B cell (primary cell): ENCODE data around the gene SPSB1.

Experiments
- CTCF ChIP-seq: fragments of 200-600 bp; IDR thresholded peaks from one replicate; pipeline ENCODE4 v1.8.0; 2022; ENCODE audit warnings: antibody characterized with exemption, mild to moderate bottlenecking
- EZH2 ChIP-seq: IDR thresholded peaks from 2 replicates; pipeline ENCODE4 v1.6.1; 2012; ENCODE audit warnings: borderline replicate concordance, low read depth, mild to moderate bottlenecking, moderate library complexity, low read length; ENCODE audit not compliant: insufficient read depth, poor library complexity, severe bottlenecking

GRCh38 chr1:9291914-9292360 lies 757 bp upstream of the SPSB1 start:
- TF ChIP-seq CTCF (no peak), EZH2 (no peak)
